Kidney epithelial cell (primary cell): Measurements from ENCODE around the gene GPBP1. TPM values are rescaled to one million over a fixed set of nuclear protein-coding genes. Genes with fewer than 3 reads are reported as not detected.
"Not testable (repeated sequence)": the region's sequence is repeated elsewhere in the genome, so short reads cannot be mapped to it uniquely, and the experiment has no call there.

ENCODE experiments used
- DNase-seq: peaks from one replicate; pipeline ENCODE4 v3.0.0-alpha.2; 2010; ENCODE audit warnings: low read depth
- H3K27me3 ChIP-seq: 2 replicates; pipeline ENCODE4 v1.6.0; 2011; ENCODE audit warnings: low read length; ENCODE audit not compliant: control insufficient read depth, insufficient read depth
- H3K36me3 ChIP-seq: 2 replicates; pipeline ENCODE4 v1.5.1; 2011; ENCODE audit warnings: low read length; ENCODE audit not compliant: control insufficient read depth, insufficient read depth
- H3K4me3 ChIP-seq: 2 replicates; pipeline ENCODE4 v1.5.1; 2011; ENCODE audit warnings: low read depth, mild to moderate bottlenecking, control low read depth, low read length
- total RNA-seq: library from RNA; depleted of rRNA; stranded (reverse); fragments of >200 nt; gene quantifications from 2 replicates; pipeline ENCODE4 v1.2.3, GENCODE V29; 2015
- TF ChIP-seq, protein P1 (sequence below): IDR thresholded peaks from 2 replicates; pipeline ENCODE4 v1.5.1; 2011; ENCODE audit warnings: mild to moderate bottlenecking, moderate library complexity, low read length, control low read depth, inconsistent platforms; ENCODE audit not compliant: insufficient read depth, poor library complexity, severe bottlenecking

GPBP1 gene
- total RNA-seq, 1 donor from 2014 or later: 45.9 TPM

DNA sequence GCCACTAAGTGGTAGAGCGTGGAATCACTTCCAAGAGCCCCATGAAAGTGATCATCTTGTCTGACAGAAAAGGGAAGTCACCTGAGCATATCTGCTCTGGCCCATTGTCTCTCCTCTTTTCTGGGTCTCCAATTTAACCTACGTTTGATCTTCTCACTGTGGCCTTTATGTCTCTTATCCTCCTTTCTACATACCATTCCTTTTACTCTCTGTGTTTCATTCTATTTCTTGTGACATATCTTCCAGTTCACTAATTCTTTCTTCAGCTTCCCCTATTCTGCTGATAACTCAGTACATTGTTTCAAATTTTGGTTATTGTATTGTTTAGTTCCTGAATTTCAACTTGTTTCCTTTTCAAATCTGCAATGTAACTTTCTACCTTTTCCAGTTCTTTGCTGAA is 132.5 kb downstream of the GPBP1 start:
- H3K4me3 ChIP-seq: no peak overlapping the region
- no peaks in the 10 kb centered on the region for H3K36me3 ChIP-seq
- TF ChIP-seq, protein P1, sequence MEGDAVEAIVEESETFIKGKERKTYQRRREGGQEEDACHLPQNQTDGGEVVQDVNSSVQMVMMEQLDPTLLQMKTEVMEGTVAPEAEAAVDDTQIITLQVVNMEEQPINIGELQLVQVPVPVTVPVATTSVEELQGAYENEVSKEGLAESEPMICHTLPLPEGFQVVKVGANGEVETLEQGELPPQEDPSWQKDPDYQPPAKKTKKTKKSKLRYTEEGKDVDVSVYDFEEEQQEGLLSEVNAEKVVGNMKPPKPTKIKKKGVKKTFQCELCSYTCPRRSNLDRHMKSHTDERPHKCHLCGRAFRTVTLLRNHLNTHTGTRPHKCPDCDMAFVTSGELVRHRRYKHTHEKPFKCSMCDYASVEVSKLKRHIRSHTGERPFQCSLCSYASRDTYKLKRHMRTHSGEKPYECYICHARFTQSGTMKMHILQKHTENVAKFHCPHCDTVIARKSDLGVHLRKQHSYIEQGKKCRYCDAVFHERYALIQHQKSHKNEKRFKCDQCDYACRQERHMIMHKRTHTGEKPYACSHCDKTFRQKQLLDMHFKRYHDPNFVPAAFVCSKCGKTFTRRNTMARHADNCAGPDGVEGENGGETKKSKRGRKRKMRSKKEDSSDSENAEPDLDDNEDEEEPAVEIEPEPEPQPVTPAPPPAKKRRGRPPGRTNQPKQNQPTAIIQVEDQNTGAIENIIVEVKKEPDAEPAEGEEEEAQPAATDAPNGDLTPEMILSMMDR: no peak
- H3K27me3 ChIP-seq: no peaks in the 10 kb centered on the region
- no peak for DNase-seq

DNA sequence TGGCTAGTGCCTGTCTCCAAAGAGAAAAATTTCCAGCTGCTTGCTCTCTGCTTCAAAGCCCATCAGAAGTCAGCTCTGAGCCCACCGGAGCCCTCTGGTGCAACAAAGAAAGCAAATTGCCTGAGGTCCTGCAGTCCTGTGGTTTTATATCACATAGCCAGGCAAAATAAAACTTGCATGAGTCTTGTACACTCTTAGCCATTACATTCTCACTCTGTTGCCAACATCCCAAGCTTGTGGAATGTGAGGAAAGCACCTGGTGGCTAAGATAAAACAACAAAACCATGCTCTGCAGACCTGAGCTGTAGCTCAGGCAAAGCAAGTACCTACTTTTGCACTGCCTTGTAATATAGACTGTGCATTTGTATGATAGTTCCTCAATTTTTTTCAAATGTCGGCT is 133.7 kb downstream of the GPBP1 start:
- no peak overlapping the region for H3K4me3 ChIP-seq
- H3K27me3 ChIP-seq: no peaks in the 10 kb centered on the region
- TF ChIP-seq, protein P1: no peak
- no peaks in the 10 kb centered on the region for H3K36me3 ChIP-seq
- DNase-seq: no peak

DNA sequence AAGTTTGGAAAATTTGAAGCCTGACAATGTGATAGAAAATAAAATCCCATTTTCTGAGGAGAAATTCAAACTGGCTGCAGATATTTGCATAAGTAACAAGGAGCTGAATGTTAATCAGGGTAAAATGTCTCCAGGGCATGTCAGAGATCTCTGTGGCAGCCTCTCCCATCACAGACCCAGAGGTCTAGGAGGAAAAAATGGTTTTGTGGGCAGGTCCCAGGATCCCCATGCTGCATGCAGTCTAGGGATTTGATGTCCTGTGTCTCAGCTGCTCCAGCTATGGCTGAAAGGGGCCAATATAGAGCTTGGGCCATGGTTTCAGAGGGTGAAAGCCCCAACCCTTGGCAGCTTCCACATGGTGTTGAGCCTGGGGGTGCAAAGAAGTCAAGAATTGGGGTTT is 135.2 kb downstream of the GPBP1 start:
- DNase-seq, H3K27me3 ChIP-seq, H3K4me3 ChIP-seq, H3K36me3 ChIP-seq: not testable (repeated sequence)

DNA sequence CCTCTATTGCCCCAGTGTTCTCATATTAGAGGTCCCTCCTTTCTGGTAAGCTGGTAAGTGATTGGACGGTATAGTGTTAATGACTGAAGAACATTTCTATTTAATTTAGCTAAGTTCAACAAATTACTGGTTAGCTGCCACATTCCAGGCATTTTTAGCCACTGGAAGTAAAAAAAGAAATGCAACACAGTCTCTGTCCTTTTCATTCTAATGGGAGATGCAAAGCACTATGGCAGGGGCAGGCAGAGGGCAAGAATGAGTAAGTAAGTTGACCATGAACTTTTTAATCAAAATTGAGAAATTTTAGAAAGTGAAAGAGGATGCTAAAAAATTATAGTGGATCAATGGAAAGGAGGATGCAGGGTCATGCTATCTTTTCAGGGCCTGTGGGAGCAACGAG is 137.4 kb downstream of the GPBP1 start:
- Histone ChIP-seq H3K36me3 (no peaks in the 10 kb centered on the region), H3K27me3 (no peaks in the 10 kb centered on the region), H3K4me3 (no peak overlapping the region)
- no peak for DNase-seq
- TF ChIP-seq, protein P1: no peak

DNA sequence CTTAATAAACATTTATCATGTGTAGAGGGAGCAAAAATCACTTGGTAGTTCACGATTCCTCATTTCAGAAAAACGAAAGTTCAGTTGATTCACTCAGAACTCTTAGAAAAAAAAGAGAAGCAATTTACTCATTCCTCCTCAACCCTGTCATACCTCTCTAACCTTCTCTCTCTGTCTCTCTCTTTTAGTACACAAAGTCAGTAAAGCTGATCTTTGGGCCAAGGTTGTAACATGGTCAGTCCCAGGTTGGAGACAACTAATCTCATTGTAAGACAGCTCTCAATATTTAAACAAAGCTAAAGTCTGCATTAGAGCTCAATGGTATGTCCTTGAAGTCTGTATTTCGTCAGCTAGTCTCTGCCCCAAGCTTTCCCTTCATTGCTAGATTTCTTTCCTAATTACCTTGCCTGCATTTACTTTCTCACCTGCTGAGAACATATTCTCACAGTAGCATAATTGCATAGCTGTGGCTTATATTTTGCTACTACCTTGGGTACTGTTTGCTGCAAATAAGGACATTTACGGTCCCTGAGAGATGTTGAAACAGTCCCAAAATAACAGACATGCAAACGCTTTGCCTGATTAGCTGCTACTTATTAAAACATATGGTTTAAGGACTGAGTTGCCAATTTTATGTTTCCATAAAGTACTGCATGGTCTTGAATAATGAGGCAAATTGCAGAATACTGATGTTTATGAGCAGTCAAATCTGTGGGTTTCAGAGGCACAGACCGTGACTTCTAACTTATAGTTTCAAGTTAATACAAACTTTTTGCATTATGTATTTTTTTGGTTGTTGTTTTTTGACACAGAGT is 138.3 kb downstream of the GPBP1 start:
- TF ChIP-seq, protein P1: no peak
- no peaks in the 10 kb centered on the region for H3K36me3 ChIP-seq
- no peaks in the 10 kb centered on the region for H3K27me3 ChIP-seq
- no peak for DNase-seq
- no peak overlapping the region for H3K4me3 ChIP-seq

DNA sequence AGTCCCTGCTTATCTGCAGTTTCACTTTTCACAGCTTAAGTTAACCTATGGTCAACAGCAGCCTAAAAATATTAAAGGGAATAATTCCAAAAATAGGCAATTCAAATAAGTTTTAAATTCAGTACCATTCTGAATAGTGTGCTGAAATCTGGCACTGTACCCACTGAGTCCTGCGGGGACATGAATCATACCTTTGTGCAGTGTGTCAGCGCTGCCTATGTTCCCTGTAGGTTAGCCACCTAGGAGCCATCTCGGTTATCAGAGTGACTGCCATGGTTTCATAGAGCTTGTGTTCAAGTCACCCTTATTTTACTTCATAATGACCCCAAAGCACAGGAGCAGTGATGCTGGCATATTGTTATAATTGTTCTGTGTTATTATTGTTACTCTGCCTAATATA is 139.9 kb downstream of the GPBP1 start:
- Histone ChIP-seq H3K27me3 (no peaks in the 10 kb centered on the region), H3K4me3 (no peak overlapping the region), H3K36me3 (no peaks in the 10 kb centered on the region)
- no peak for DNase-seq
- TF ChIP-seq, protein P1: no peak

Other genes starting within 250 kb of the GPBP1 start
- gene MIER3, start 221.9 kb upstream of the GPBP1 start, total RNA-seq: 13.5 and 18.1 TPM in 2 replicates